ENCODE data around the gene OR51B4.
"Not testable (repeated sequence)": the region's sequence is repeated elsewhere in the genome, so short reads cannot be mapped to it uniquely, and the experiment has no call there.

GRCh38 chr11:5254646-5255413 lies 46.9 kb downstream of the OR51B4 start, which contains the start of gene HBG2:
- not testable (repeated sequence) for TF ChIP-seq CTCF (conservative IDR thresholded peaks at IDR 0.05; ENCODE audit: low read depth, low read length); EZH2 (IDR thresholded peaks at IDR 0.05; ENCODE audit: low read length, unreplicated experiment)
